Cerebellar cortex (tissue), 1 donor: ENCODE data around the gene ZC3H13.
A peak's percentile ranks its signal among the peaks of the same experiment; 100 is the strongest.

Experiments
- DNase-seq: peaks from one replicate; pipeline ENCODE4 v3.0.0-alpha.2; 2015; ENCODE audit warnings: low spot score

ZC3H13 gene

DNA sequence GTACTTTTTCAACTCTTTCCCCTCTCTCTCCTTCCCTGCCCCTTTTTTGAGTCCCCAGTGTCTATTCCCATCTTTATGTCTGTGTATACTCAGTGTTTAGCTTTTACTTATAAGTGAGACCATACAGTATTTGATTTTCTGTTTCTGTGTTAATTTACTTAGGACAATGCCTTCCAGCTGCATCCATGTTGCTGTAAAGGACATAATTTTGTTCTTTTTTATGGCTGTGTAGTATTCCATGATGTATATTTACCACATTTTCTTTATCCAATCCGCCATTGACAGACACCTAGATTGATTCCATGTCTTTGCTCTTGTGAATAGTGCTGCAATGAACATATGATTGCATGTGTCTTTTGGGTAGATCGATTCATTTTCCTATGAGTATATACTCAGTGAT is 10.7 kb upstream of the ZC3H13 start:
- no peak for DNase-seq

DNA sequence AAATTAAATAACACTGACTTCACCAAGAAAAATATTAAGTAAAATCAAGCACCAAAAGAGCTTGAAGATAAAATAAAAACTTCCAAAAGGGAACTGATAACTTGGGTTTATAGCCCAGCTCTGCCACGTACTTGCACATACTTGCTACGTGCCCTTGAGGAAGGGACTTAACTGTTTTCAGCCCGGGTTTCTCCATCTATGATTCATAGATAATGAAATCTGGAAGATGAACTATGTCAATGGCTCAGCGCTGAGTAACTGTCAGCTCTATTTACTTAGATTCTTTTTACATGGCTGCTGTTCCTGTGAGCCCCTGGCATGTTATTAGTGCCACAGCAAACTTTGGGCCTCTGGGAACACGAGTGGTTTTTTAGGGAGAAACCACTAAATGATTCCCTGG is 9.6 kb upstream of the ZC3H13 start:
- no peak for DNase-seq

GRCh38 chr13:46059405-46059804 is 6.9 kb upstream of the ZC3H13 start:
- no peak for DNase-seq

DNA sequence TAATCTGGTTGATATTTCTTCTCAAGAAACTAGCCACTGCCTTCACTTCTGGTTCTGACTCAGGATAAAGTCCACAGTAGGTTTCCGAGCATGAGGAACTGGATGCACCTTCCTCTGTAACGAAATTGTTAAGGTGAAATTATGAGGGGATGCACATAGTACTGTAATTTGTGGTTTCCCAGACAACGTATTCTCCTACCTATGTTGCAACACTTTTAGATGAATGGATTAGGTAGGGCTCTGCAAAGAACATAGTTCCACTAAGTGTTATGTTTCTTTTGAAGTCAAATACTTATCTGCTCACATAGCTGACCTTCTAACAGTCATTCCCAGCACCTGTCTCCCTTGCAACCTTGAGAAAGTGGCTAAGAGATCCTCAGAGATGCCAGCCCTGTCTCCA is 5.7 kb upstream of the ZC3H13 start:
- no peak for DNase-seq

GRCh38 chr13:46057256-46058015 is 4.9 kb upstream of the ZC3H13 start:
- no peak for DNase-seq

DNA sequence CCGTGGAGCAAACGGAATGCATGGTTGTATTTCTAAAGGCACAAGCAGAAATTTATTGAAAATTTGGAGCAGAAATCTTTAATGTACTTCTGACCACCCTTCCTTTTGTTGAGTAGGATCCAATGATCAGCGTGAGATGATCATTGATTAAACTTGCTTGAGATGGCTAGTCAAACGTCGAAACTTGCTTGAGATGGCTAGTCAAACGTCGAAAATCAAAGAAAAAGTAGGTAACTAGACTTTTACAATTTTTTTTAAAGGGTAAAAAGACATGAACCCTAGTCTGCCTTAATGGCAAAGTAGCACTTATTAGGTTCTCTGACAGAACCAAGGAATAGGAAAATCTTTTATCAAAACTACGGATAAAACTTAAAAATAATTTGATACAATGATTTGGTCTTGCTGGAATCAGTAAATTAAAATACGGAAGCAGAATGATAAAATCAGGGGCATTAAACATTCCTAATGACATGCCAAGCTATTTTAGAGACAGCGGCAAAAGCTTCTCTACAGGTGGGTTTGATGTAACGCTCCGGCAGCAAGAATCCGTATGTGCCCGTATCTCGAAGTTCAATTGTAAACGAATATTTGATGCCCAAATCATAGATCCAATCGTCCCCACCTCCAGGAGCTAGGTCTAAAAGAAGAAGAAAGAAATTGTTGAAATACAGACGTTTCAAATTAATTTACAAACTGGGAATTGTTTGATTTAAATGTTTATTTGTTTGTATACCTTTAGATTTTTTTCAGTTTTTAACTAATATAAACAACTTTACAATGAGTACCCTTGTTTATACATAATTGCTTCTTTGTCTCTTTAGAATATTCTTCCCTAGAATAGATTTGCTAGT is 841 bp upstream of the ZC3H13 start:
- DNase-seq, result peak; percentile 17

GRCh38 chr13:46051968-46052318 is 603 bp downstream of the ZC3H13 start:
- no peak for DNase-seq

- no peak for DNase-seq
Observed at GRCh38 chr13:46050771-46051170, 1.8 kb downstream of the ZC3H13 start.

- DNase-seq, result no peak
Observed at GRCh38 chr13:46045424-46045823, 7.1 kb downstream of the ZC3H13 start.

GRCh38 chr13:46043647-46044046 is 8.9 kb downstream of the ZC3H13 start:
- DNase-seq, result no peak

DNA sequence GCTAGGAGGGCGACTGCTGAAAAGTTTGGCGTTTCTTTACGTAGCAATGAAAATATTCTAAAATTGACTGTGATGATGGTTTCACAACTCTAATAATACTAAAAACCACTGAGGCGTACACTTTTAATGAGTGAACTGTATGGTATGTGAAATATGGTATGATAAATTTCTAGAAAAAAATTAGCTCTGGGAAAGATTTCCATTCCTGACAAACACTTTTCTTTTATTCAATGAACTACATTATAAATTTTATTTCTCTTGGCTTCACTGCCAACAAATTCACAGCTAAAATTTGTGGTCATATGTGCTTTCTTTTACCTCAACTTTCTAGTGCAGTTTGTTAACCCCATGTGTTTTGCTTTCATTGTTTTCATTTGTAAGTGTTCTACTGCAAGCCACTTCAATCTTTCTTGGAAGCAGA is 11.1 kb downstream of the ZC3H13 start:
- DNase-seq, result no peak

- DNase-seq, result no peak
Observed at GRCh38 chr13:46040763-46041162, 11.8 kb downstream of the ZC3H13 start.

GRCh38 chr13:46039411-46040182 is 12.9 kb downstream of the ZC3H13 start:
- no peak for DNase-seq

- DNase-seq, result no peak
Observed at GRCh38 chr13:46038296-46038695, 14.2 kb downstream of the ZC3H13 start.

DNA sequence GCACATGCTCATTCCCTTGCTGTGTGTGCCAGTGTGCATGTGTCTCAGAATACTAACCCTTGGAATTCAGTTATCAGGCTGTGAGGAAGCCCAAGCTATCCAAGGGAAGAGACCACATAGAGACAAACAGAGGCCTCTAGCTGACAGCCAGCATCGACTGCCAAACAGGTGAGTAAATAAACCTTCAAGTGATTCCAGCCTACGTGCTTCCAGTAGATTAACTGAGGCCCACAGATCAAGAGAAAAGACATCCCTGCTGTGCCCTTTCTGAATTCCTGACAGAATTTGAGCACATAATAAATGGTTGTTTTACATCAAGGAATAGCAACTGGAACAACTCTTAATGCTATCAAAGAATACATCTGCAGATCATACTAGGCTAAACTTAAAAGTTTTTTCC is 17.5 kb downstream of the ZC3H13 start:
- no peak for DNase-seq

- DNase-seq, result no peak
Observed at GRCh38 chr13:46032341-46032740, 20.2 kb downstream of the ZC3H13 start.

GRCh38 chr13:46031581-46032263 is 20.8 kb downstream of the ZC3H13 start:
- DNase-seq, result no peak

DNA sequence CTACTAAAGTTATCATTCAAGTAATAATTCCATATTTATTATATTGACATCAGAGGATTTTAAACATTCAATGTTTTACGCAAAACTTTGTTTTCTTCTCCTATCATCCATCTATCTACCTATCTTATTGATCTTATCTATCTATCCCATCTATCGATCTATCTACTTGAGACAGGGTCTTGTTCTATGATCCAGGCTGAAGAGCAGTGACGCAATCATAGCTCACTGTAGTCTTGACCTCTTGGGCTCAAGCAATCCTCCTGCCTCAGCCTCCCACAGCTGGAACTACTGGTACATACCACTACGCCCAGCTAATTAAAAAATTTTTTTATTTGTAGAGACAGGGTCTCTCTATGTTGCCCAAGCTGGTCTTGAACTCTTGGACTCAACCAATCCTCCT is 27.4 kb downstream of the ZC3H13 start:
- no peak for DNase-seq

DNA sequence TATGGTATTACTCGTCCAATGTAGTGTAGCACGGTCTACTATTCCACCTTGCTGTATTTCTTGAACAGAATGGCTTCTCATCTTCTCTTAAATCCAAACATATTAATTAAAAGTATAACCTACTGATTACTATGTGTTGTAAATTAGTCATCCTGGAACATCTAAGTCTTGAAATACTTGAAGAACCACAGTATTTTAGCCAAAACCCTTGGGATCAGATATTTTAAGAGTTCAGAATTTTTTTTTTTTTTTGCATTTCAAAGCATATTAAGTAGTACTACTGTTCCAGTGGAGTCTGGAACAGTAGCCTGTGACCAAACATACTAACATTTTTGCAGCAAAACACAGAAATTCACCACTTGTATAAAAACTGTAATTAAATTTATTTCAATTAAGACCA is 30.1 kb downstream of the ZC3H13 start:
- no peak for DNase-seq

DNA sequence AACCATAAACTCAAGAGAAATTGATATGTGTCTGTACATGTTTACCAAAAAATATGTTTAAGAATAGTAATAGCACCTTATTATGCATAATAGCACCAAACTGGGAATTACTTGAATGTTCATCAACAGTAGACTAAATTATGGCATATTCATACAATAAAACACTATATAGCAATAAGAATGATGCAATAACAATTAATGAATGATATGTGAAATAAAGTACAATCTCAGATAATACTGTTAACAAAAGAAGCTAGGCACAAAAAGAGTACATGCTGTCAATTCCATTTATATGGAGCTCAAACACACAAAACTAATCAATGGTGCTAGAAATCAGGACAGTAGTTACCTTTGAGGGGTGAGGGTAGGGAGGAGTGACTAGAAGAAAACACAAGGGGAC is 36.3 kb downstream of the ZC3H13 start:
- DNase-seq, result no peak

GRCh38 chr13:46015366-46015765 is 37.2 kb downstream of the ZC3H13 start:
- DNase-seq, result no peak

GRCh38 chr13:46012404-46012803 is 40.1 kb downstream of the ZC3H13 start:
- no peak for DNase-seq
